ENCODE measurements around the gene MYBL2. TPM values are rescaled to one million over a fixed set of nuclear protein-coding genes. Genes with fewer than 3 reads are reported as not detected.
A peak's percentile ranks its signal among the peaks of the same experiment; 100 is the strongest.

MYBL2 gene
- 10 to 100 TPM in 5 of 7 donors, 1 to 10 TPM in 2; 8.2 to 55.2 (median 25.3) TPM for total RNA-seq
- polyA plus RNA-seq: 10 to 100 TPM; 17.8 to 60.0 (median 31.5) TPM
- long read RNA-seq, donor 1, transcript MYBL2-201 (14 exons, 2,639 nt): major isoform, 5 of 5 reads
- long read RNA-seq, donor 1, partial matches to known transcripts: 0 of 5 reads
- long read RNA-seq, donor 1, other reads (novel, unspliced or antisense): 0 of 5 reads
- long read RNA-seq, donor 2, transcript MYBL2-201 (14 exons, 2,639 nt): major isoform, 6 of 11 reads
- long read RNA-seq, donor 2, partial matches to known transcripts: 5 of 11 reads
- long read RNA-seq, donor 2, other reads (novel, unspliced or antisense): 0 of 11 reads

- no peaks in the 10 kb centered on the region for H3K36me3 ChIP-seq
- TF ChIP-seq CTCF (IDR thresholded peaks at IDR 0.05 in 8 of 11, conservative IDR thresholded peaks at IDR 0.05 in 3 of 11): no peak
- TF ChIP-seq POLR2A (IDR thresholded peaks at IDR 0.05): no peak
- peak; percentile 62 to 81 (median 80) for TF ChIP-seq POLR2AphosphoS5 (IDR thresholded peaks at IDR 0.05)
- peak within 1 kb of the TSS in 5 of 8 donors; percentile 36 to 82 (median 77) for H3K27ac ChIP-seq
- intact Hi-C loops (cut with DNase I; ENCODE audit: low total_unique reads): no loop called here
- peak within 1 kb of the TSS; percentile 37 to 75 (median 52) for H3K4me3 ChIP-seq
- DNase-seq: peak; percentile 93
- H3K9me3 ChIP-seq: no peaks in the 10 kb centered on the region
- peaks cover 0 to 41% (median 17%) of the 10 kb centered on the region in 7 donors for H3K27me3 ChIP-seq (replicated peaks in 1 of 7)
- H3K4me1 ChIP-seq: peaks cover 4 to 48% (median 16%) of the 10 kb centered on the region in 6 donors
- 9 to 39% (median 19%) methylated on average over 22 to 90 of the region's 90 CpGs for WGBS, 5 donors
Observed at GRCh38 chr20:43666376-43667328, at the start of gene MYBL2. Gene MYBL2 (plus strand): TSS chr20:43667114. CDS start chr20:43667284, 170 bp downstream.

DNA sequence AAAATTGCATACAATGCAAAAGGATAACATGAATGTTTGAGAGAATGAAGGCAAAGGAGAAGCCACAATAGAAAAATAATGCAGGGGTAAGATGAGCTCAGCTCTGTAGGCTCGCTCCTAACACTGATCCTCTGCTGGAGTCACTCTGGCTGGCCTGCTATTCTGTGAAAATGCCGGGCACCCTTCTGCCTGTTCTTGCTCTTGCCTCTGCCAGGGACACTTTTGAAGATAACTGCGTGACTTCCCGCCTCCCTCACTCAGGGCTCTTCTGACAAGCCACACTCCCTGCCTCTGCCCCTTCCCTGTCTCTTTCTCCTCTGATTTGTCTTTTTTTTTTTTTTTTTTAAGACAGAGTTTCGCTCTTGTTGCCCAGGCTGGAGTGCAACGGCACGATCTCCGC lies 35.3 kb upstream of the MYBL2 start:
- Histone ChIP-seq H3K9me3 (no peaks in the 10 kb centered on the region), H3K4me3 (no peak overlapping the region), H3K4me1 (no peaks in the 10 kb centered on the region), H3K27ac (no peak overlapping the region), H3K36me3 (peaks cover 0 to 97% (median 34%) of the 10 kb centered on the region in 6 donors), H3K27me3 (replicated peaks in 1 of 7) (no peaks in the 10 kb centered on the region)
- DNase-seq: no peak
- TF ChIP-seq POLR2A (IDR thresholded peaks at IDR 0.05): no peak
- TF ChIP-seq CTCF (IDR thresholded peaks at IDR 0.05 in 8 of 11, conservative IDR thresholded peaks at IDR 0.05 in 3 of 11): no peak
- TF ChIP-seq POLR2AphosphoS5 (IDR thresholded peaks at IDR 0.05): no peak
- 91 to 99% (median 97%) methylated on average over 7 to 8 of the region's 8 CpGs for WGBS, 5 donors
- intact Hi-C loops (cut with DNase I; ENCODE audit: low total_unique reads): no loop called here

- no peak for DNase-seq
- Histone ChIP-seq H3K4me1 (no peaks in the 10 kb centered on the region), H3K27ac (no peak overlapping the region), H3K27me3 (replicated peaks in 1 of 7) (no peaks in the 10 kb centered on the region), H3K9me3 (no peaks in the 10 kb centered on the region), H3K4me3 (no peak overlapping the region), H3K36me3 (peaks cover 0 to 97% (median 67%) of the 10 kb centered on the region in 6 donors)
- 93 to 98% (median 97%) methylated on average over 2 of the region's 2 CpGs for WGBS, 5 donors
- intact Hi-C loops (cut with DNase I; ENCODE audit: low total_unique reads): no loop called here
- TF ChIP-seq POLR2A (IDR thresholded peaks at IDR 0.05) (no peak), CTCF (IDR thresholded peaks at IDR 0.05 in 8 of 11, conservative IDR thresholded peaks at IDR 0.05 in 3 of 11) (no peak), POLR2AphosphoS5 (IDR thresholded peaks at IDR 0.05) (no peak)
Observed at GRCh38 chr20:43636429-43636828, 30.5 kb upstream of the MYBL2 start.

Data from spleen (tissue), 13 donors.